GM19193 (cell line): ENCODE results near the gene DENND4A.

ENCODE experiments used
- POLR2A ChIP-seq: IDR thresholded peaks from 4 replicates; pipeline ENCODE4 v1.6.1; 2011; ENCODE audit not compliant: insufficient read depth, insufficient read length; ENCODE audit errors: extremely low read depth

Gene DENND4A

GRCh38 chr15:65758242-65758641 lies 33.9 kb downstream of the DENND4A start:
- TF ChIP-seq POLR2A: no peak

GRCh38 chr15:65757256-65757655 lies 34.8 kb downstream of the DENND4A start:
- no peak for TF ChIP-seq POLR2A

- no peak for TF ChIP-seq POLR2A
These were observed 39.9 kb downstream of the DENND4A start for GRCh38 chr15:65752151-65752700.

- no peak for TF ChIP-seq POLR2A
These were observed 40.7 kb downstream of the DENND4A start for GRCh38 chr15:65751431-65751830.

- TF ChIP-seq POLR2A: no peak
These were observed 44.8 kb downstream of the DENND4A start for GRCh38 chr15:65747265-65747664.

- no peak for TF ChIP-seq POLR2A
These were observed 48.3 kb downstream of the DENND4A start for GRCh38 chr15:65743637-65744252.

GRCh38 chr15:65740148-65740547 lies 51.9 kb downstream of the DENND4A start:
- TF ChIP-seq POLR2A: no peak

- TF ChIP-seq POLR2A: no peak
These were observed 53.4 kb downstream of the DENND4A start for GRCh38 chr15:65738649-65739048.

GRCh38 chr15:65732698-65733097 lies 59.4 kb downstream of the DENND4A start:
- TF ChIP-seq POLR2A: no peak

GRCh38 chr15:65731926-65732325 lies 60.2 kb downstream of the DENND4A start:
- TF ChIP-seq POLR2A: no peak

GRCh38 chr15:65730549-65731172 lies 61.4 kb downstream of the DENND4A start:
- TF ChIP-seq POLR2A: no peak

- TF ChIP-seq POLR2A: no peak
These were observed 67.5 kb downstream of the DENND4A start for GRCh38 chr15:65724464-65725215.

- no peak for TF ChIP-seq POLR2A
These were observed 68.2 kb downstream of the DENND4A start for GRCh38 chr15:65723876-65724275.

GRCh38 chr15:65722191-65722590 lies 69.9 kb downstream of the DENND4A start:
- no peak for TF ChIP-seq POLR2A

- no peak for TF ChIP-seq POLR2A
These were observed 79.7 kb downstream of the DENND4A start for GRCh38 chr15:65712415-65712814.

- TF ChIP-seq POLR2A: no peak
These were observed 97.0 kb downstream of the DENND4A start for GRCh38 chr15:65695081-65695480.
